ENCODE measurements around the gene CFAP100.

Gene CFAP100

GRCh38 chr3:126466886-126467610 is 72.3 kb downstream of the CFAP100 start:
- no peak for DNase-seq

- no peak for DNase-seq
Observed at GRCh38 chr3:126467611-126467955, 72.9 kb downstream of the CFAP100 start.

GRCh38 chr3:126468028-126468891 is 73.6 kb downstream of the CFAP100 start:
- no peak for DNase-seq

GRCh38 chr3:126469479-126469878 is 74.8 kb downstream of the CFAP100 start:
- DNase-seq = no peak

- DNase-seq = no peak
Observed at GRCh38 chr3:126472277-126473006, 77.7 kb downstream of the CFAP100 start.

- no peak for DNase-seq
Observed at GRCh38 chr3:126473292-126474168, 78.8 kb downstream of the CFAP100 start.

GRCh38 chr3:126474498-126475412 is 80.0 kb downstream of the CFAP100 start:
- no peak for DNase-seq

GRCh38 chr3:126475413-126476114 is 80.9 kb downstream of the CFAP100 start, which contains the start of gene ZXDC:
TSS of gene ZXDC (minus strand) at chr3:126475891. CDS start at chr3:126475865, 26 bp downstream.
- DNase-seq = peak; percentile 33

- no peak for DNase-seq
Observed at GRCh38 chr3:126476166-126477060, 81.7 kb downstream of the CFAP100 start.

GRCh38 chr3:126477061-126477380 is 82.3 kb downstream of the CFAP100 start:
- DNase-seq = no peak

- no peak for DNase-seq
Observed at GRCh38 chr3:126478581-126479310, 84.0 kb downstream of the CFAP100 start.

GRCh38 chr3:126479642-126480041 is 84.9 kb downstream of the CFAP100 start:
- DNase-seq = no peak

- no peak for DNase-seq
Observed at GRCh38 chr3:126480206-126480605, 85.5 kb downstream of the CFAP100 start.

GRCh38 chr3:126480861-126481260 is 86.2 kb downstream of the CFAP100 start:
- DNase-seq = no peak

GRCh38 chr3:126481808-126482502 is 87.2 kb downstream of the CFAP100 start:
- peak; percentile 35 for DNase-seq

- DNase-seq = no peak
Observed at GRCh38 chr3:126482503-126483255, 88.0 kb downstream of the CFAP100 start.

GRCh38 chr3:126483321-126483761 is 88.6 kb downstream of the CFAP100 start:
- no peak for DNase-seq

All from NCI-H524 treated with DMSO at 0.1 percent for 48 hours (cell line).